ENCODE data around the gene CYP3A4. TPM values are rescaled to one million over a fixed set of nuclear protein-coding genes. Genes with fewer than 3 reads are reported as not detected.

The CYP3A4 gene
- total and polyA plus RNA-seq, 2 of the 13 experiments (the other 11 are each of a cell fraction or from before 2014, with no cell fraction given) = 0.11 to 0.24 TPM

DNA sequence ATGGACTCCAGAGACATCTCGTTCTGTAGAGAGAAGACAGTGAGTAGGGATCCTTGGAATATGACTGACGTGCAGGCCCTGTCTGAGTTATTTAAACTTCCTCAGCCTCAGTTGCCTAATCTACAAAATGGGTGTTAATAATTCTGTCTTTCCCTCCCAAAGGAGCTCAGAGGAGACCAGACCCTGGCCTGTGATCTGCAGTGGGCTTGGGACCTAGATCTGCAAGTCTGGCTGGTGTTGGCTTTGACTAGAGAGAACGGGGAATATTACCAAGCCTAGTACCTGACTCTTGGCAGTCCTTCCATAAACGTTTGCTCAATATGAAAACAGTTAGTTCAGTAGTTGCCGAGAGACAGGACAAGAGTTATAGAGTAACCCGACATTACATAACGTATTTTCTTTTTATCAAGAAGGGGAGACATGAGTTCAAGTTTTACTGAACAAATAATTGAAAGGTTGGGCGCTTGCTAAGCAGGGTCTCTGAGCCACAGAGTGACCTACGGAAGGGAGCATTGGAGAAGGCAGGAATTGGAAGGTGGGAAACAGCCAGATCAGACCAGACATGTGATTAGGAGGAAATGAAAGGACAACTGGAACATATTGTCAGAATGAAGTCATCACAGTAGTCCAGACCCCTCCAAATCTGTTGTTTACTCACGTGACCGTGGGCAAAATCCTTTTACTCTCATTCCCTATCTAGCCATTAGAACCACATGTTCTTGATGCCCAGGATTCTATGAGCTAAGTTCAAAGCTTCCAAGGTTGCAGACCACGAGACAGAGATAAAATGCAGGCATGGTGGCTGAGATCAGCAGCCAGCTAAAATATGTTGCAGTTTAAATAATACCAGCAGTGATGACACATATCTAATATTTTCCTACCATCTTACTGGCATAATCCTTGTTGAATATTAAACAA lies 10.9 kb upstream of the CYP3A4 start (continued):
- TF ChIP-seq ELF1 (CRISPR knock-in tag; IDR thresholded peaks at IDR 0.05) (0 out of 2 replicates have a peak, but pooled peaks have one; percentile 6), NR2C2 (CRISPR knock-in tag; IDR thresholded peaks at IDR 0.05; ENCODE audit: borderline replicate concordance) (peak; percentile 33; the same call in 1 of the 2 replicates), HOXA3 (CRISPR knock-in tag; IDR thresholded peaks at IDR 0.05) (0 out of 2 replicates have a peak, but pooled peaks have one; percentile 33), ZNF784 (CRISPR knock-in tag; IDR thresholded peaks at IDR 0.05; ENCODE audit: borderline replicate concordance) (no peak), ZNF20 (CRISPR knock-in tag; IDR thresholded peaks at IDR 0.05) (no peak), YEATS2 (CRISPR knock-in tag; IDR thresholded peaks at IDR 0.05; ENCODE audit: borderline replicate concordance) (peak; percentile 24; the same call in 1 of the 2 replicates), MLLT10 (CRISPR knock-in tag; IDR thresholded peaks at IDR 0.05) (no peak), GATAD2A (CRISPR knock-in tag; IDR thresholded peaks at IDR 0.05) (peak; percentile 79; the same call in 1 of the 2 replicates), MIXL1 (CRISPR knock-in tag; IDR thresholded peaks at IDR 0.05) (peak; percentile 81; the same call in 1 of the 2 replicates), CREBL2 (CRISPR knock-in tag; IDR thresholded peaks at IDR 0.05; ENCODE audit: borderline replicate concordance) (no peak), ZFP1 (CRISPR knock-in tag; IDR thresholded peaks at IDR 0.05) (peak; percentile 67; the same call in 1 of the 2 replicates), HBP1 (CRISPR knock-in tag; IDR thresholded peaks at IDR 0.05; ENCODE audit: low read depth) (no peak), MZF1 (CRISPR knock-in tag; IDR thresholded peaks at IDR 0.05; ENCODE audit: borderline replicate concordance) (no peak), RFX5 (IDR thresholded peaks at IDR 0.05; ENCODE audit: low read depth, low read length) (no peak), FOXA3 (CRISPR knock-in tag; IDR thresholded peaks at IDR 0.05) (peak; percentile 72), ZNF264 (CRISPR knock-in tag; IDR thresholded peaks at IDR 0.05) (peak; percentile 69; the same call in 1 of the 2 replicates)
- TF ChIP-seq, protein P1, sequence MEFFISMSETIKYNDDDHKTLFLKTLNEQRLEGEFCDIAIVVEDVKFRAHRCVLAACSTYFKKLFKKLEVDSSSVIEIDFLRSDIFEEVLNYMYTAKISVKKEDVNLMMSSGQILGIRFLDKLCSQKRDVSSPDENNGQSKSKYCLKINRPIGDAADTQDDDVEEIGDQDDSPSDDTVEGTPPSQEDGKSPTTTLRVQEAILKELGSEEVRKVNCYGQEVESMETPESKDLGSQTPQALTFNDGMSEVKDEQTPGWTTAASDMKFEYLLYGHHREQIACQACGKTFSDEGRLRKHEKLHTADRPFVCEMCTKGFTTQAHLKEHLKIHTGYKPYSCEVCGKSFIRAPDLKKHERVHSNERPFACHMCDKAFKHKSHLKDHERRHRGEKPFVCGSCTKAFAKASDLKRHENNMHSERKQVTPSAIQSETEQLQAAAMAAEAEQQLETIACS (CRISPR knock-in tag; IDR thresholded peaks at IDR 0.05) = no peak
- TF ChIP-seq, protein P2, sequence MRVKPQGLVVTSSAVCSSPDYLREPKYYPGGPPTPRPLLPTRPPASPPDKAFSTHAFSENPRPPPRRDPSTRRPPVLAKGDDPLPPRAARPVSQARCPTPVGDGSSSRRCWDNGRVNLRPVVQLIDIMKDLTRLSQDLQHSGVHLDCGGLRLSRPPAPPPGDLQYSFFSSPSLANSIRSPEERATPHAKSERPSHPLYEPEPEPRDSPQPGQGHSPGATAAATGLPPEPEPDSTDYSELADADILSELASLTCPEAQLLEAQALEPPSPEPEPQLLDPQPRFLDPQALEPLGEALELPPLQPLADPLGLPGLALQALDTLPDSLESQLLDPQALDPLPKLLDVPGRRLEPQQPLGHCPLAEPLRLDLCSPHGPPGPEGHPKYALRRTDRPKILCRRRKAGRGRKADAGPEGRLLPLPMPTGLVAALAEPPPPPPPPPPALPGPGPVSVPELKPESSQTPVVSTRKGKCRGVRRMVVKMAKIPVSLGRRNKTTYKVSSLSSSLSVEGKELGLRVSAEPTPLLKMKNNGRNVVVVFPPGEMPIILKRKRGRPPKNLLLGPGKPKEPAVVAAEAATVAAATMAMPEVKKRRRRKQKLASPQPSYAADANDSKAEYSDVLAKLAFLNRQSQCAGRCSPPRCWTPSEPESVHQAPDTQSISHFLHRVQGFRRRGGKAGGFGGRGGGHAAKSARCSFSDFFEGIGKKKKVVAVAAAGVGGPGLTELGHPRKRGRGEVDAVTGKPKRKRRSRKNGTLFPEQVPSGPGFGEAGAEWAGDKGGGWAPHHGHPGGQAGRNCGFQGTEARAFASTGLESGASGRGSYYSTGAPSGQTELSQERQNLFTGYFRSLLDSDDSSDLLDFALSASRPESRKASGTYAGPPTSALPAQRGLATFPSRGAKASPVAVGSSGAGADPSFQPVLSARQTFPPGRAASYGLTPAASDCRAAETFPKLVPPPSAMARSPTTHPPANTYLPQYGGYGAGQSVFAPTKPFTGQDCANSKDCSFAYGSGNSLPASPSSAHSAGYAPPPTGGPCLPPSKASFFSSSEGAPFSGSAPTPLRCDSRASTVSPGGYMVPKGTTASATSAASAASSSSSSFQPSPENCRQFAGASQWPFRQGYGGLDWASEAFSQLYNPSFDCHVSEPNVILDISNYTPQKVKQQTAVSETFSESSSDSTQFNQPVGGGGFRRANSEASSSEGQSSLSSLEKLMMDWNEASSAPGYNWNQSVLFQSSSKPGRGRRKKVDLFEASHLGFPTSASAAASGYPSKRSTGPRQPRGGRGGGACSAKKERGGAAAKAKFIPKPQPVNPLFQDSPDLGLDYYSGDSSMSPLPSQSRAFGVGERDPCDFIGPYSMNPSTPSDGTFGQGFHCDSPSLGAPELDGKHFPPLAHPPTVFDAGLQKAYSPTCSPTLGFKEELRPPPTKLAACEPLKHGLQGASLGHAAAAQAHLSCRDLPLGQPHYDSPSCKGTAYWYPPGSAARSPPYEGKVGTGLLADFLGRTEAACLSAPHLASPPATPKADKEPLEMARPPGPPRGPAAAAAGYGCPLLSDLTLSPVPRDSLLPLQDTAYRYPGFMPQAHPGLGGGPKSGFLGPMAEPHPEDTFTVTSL (CRISPR knock-in tag; IDR thresholded peaks at IDR 0.05; ENCODE audit: borderline replicate concordance) = peak; percentile 65; the same call in 1 of the 2 replicates
- TF ChIP-seq, protein P3, sequence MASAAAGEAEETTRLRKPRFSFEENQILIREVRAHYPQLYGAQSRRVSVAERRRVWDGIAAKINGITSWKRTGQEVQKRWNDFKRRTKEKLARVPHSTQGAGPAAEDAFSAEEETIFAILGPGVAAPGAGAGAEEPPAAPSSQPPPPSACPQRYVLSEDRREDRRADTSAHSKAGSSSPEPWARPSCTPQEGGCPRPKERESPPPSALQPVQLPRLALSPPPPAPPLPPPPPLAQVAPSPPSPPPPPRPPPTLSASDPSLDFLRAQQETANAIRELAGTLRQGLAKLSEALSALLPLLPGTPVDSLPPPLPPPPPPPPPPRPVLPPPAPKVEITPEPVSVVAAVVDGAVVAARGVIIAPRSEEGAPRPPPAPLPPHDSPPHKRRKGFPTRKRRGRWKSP (CRISPR knock-in tag; IDR thresholded peaks at IDR 0.05) = peak; percentile 49; the same call in 1 of the 2 replicates

All from HepG2 (cell line).